PC-3 (cell line): ENCODE data around the gene CCDC92. TPM values are rescaled to one million over a fixed set of nuclear protein-coding genes. Genes with fewer than 3 reads are reported as not detected.

ENCODE experiments used
- ATAC-seq: fragments of 200-7000 bp; cut with Tn5 transposase; 2 replicates; pipeline ENCODE4 v1.9.1; 2020; ENCODE audit warnings: mild to moderate bottlenecking, moderate library complexity
- BruUV-seq: library from RNA; stranded (reverse); fragments of 400-500 nt; replicated peaks from 2 replicates; lab custom pipeline; 2021; lab: Mats Ljungman, UMichigan
- CTCF ChIA-PET: fragments of 300-600 bp; sonication (Branson Sonifier 250); formaldehyde crosslinking; loops from one replicate; lab custom pipeline; 2022; ENCODE audit warnings: antibody characterized with exemption; lab: Charles Lee
- POLR2A ChIA-PET: fragments of 300-600 bp; sonication (Branson Sonifier 250); formaldehyde crosslinking; loops from one replicate; lab custom pipeline; 2022; ENCODE audit warnings: antibody characterized with exemption; ENCODE audit not compliant: unreplicated experiment; lab: Charles Lee
- DNase-seq: peaks from one replicate; pipeline ENCODE4 v3.0.0-alpha.2; 2015
- H2AFZ ChIP-seq: fragments of 300-600 bp; sonication (generic); 2 replicates; pipeline ENCODE4 v1.6.0; 2016; ENCODE audit warnings: antibody characterized with exemption, low read length
- H3F3A ChIP-seq: fragments of 300-600 bp; sonication (generic); one replicate; pipeline ENCODE4 v1.6.0; 2017; ENCODE audit warnings: antibody characterized with exemption, low read length, control low read depth, mild to moderate bottlenecking; ENCODE audit not compliant: unreplicated experiment
- H3K27ac ChIP-seq: fragments of 300-600 bp; sonication (generic); 2 replicates; pipeline ENCODE4 v1.5.1; 2016; ENCODE audit warnings: mild to moderate bottlenecking, low read length
- H3K27me3 ChIP-seq: fragments of 300-600 bp; sonication (generic); 2 replicates; pipeline ENCODE4 v1.6.1; 2016; ENCODE audit warnings: low read length, mixed read lengths
- H3K36me3 ChIP-seq: fragments of 300-600 bp; sonication (generic); 2 replicates; pipeline ENCODE4 v1.6.1; 2016; ENCODE audit warnings: low read depth, mixed run types, low read length, mixed read lengths
- H3K4me1 ChIP-seq: fragments of 300-600 bp; sonication (generic); 2 replicates; pipeline ENCODE4 v1.5.1; 2016; ENCODE audit warnings: low read length; ENCODE audit not compliant: insufficient read depth
- H3K4me2 ChIP-seq: fragments of 300-600 bp; sonication (generic); 2 replicates; pipeline ENCODE4 v1.6.0; 2016; ENCODE audit warnings: low read length
- H3K4me3 ChIP-seq: fragments of 300-600 bp; sonication (generic); 2 replicates; pipeline ENCODE4 v1.5.1; 2016; ENCODE audit warnings: mild to moderate bottlenecking, low read length, mixed read lengths
- H3K79me2 ChIP-seq: fragments of 300-600 bp; sonication (generic); 2 replicates; pipeline ENCODE4 v1.6.1; 2017; ENCODE audit warnings: low read length, mixed read lengths
- H3K9ac ChIP-seq: fragments of 300-600 bp; sonication (generic); 2 replicates; pipeline ENCODE4 v1.6.0; 2016; ENCODE audit warnings: mild to moderate bottlenecking, low read length
- H3K9me2 ChIP-seq: fragments of 300-600 bp; sonication (generic); replicated peaks from 2 replicates; pipeline ENCODE4 v1.6.1; 2016; ENCODE audit warnings: mixed run types, low read length, mixed read lengths
- H3K9me3 ChIP-seq: fragments of 300-600 bp; sonication (generic); 2 replicates; pipeline ENCODE4 v1.6.1; 2016; ENCODE audit warnings: low read length, mixed read lengths
- H4K20me1 ChIP-seq: fragments of 300-600 bp; sonication (generic); 2 replicates; pipeline ENCODE4 v1.6.1; 2016; ENCODE audit warnings: low read length, mixed read lengths
- CTCF ChIP-seq: fragments of 300-600 bp; sonication (generic); conservative IDR thresholded peaks from 2 replicates; pipeline ENCODE4 v1.5.1; 2017; ENCODE audit warnings: antibody characterized with exemption, low read depth, mild to moderate bottlenecking, low read length
- EZH2 ChIP-seq: fragments of 300-600 bp; sonication (generic); IDR thresholded peaks from one replicate; pipeline ENCODE4 v1.6.1; 2017; ENCODE audit warnings: antibody characterized with exemption, mild to moderate bottlenecking, low read length; ENCODE audit not compliant: unreplicated experiment
- EZH2phosphoT487 ChIP-seq: fragments of 300-600 bp; sonication (generic); IDR thresholded peaks from 2 replicates; pipeline ENCODE4 v1.6.1; 2018; ENCODE audit warnings: mild to moderate bottlenecking, antibody characterized with exemption, low read length, borderline replicate concordance
- intact Hi-C: fragments of 100-400 bp; cut with micrococcal nuclease; formaldehyde crosslinking; loops from 2 replicates; pipeline ENCODE4 v1.9.0; 2023
- total RNA-seq: library from RNA; depleted of rRNA; stranded (reverse); fragments of >200 nt; gene quantifications from 2 replicates; pipeline ENCODE4 v1.2.3, GENCODE V29; 2014

Gene CCDC92
- total RNA-seq, 1 experiment from 2014 or later = 9.6 TPM

GRCh38 chr12:123979566-123979965, 6.9 kb upstream of the CCDC92 start:
- ChIA-PET CTCF (no interaction called here), POLR2A (no interaction called here)
- Histone ChIP-seq H4K20me1 (peaks cover 10% of the 10 kb centered on the region), H3K27ac (no peak overlapping the region), H3K4me1 (peaks cover 10% of the 10 kb centered on the region), H3F3A (no peaks in the 10 kb centered on the region), H3K9me3 (no peaks in the 10 kb centered on the region), H3K36me3 (peaks cover 17% of the 10 kb centered on the region; the same call in 1 of the 2 replicates), H3K4me2 (no peak overlapping the region), H2AFZ (no peak overlapping the region), H3K9ac (no peak overlapping the region), H3K4me3 (no peak overlapping the region), H3K27me3 (no peaks in the 10 kb centered on the region), H3K9me2 (no peaks in the 10 kb centered on the region), H3K79me2 (peaks cover 43% of the 10 kb centered on the region)
- DNase-seq (no peak), ATAC-seq (no peak)
- TF ChIP-seq EZH2 = no peak
- TF ChIP-seq EZH2phosphoT487 = no peak
- TF ChIP-seq CTCF = no peak
- BruUV-seq = no TSS peak
- intact Hi-C loops = no loop called here

- no peak for DNase-seq
- H3K9me2 ChIP-seq = no peaks in the 10 kb centered on the region
- BruUV-seq = no TSS peak
- CTCF ChIA-PET = no interaction called here
- peaks cover 12% of the 10 kb centered on the region for H3K4me1 ChIP-seq
- intact Hi-C loops = no loop called here
- H3F3A ChIP-seq = no peaks in the 10 kb centered on the region
- no peak overlapping the region for H2AFZ ChIP-seq
- H3K27ac ChIP-seq = no peak overlapping the region
- H3K9ac ChIP-seq = no peak overlapping the region
- peaks cover 11% of the 10 kb centered on the region for H4K20me1 ChIP-seq
- TF ChIP-seq CTCF (no peak), EZH2 (no peak)
- peaks cover 50% of the 10 kb centered on the region for H3K79me2 ChIP-seq
- POLR2A ChIA-PET = no interaction called here
- H3K4me2 ChIP-seq = no peak overlapping the region
- peaks cover 17% of the 10 kb centered on the region; the same call in 1 of the 2 replicates for H3K36me3 ChIP-seq
- no peak overlapping the region for H3K4me3 ChIP-seq
- no peaks in the 10 kb centered on the region for H3K9me3 ChIP-seq
- no peak for ATAC-seq
- H3K27me3 ChIP-seq = no peaks in the 10 kb centered on the region
Measured at GRCh38 chr12:123976227-123976826, 3.7 kb upstream of the CCDC92 start.

- DNase-seq = peak; percentile 53
- Histone ChIP-seq H3K4me2 (peak overlapping the region; percentile 90), H4K20me1 (peaks cover 15% of the 10 kb centered on the region), H3K4me1 (peaks cover 34% of the 10 kb centered on the region), H2AFZ (peak overlapping the region; percentile 61), H3K36me3 (peaks cover 14% of the 10 kb centered on the region; the same call in 1 of the 2 replicates), H3K79me2 (peaks cover 60% of the 10 kb centered on the region), H3K4me3 (peak overlapping the region; percentile 85), H3F3A (peaks cover 4% of the 10 kb centered on the region), H3K9ac (peak overlapping the region; percentile 57), H3K27me3 (no peaks in the 10 kb centered on the region), H3K27ac (no peak overlapping the region), H3K9me2 (no peaks in the 10 kb centered on the region), H3K9me3 (no peaks in the 10 kb centered on the region)
- no TSS peak for BruUV-seq
- intact Hi-C loops = loop anchor here (1.0 kb wide), 1 partner anchor 68 kb away; no protein-coding TSS in a partner anchor
- peak; percentile 3 for ATAC-seq
- CTCF ChIA-PET = no interaction called here
- TF ChIP-seq EZH2phosphoT487 (no peak), EZH2 (no peak), CTCF (no peak)
- POLR2A ChIA-PET = interaction anchor here (0.6 kb wide), 1 partner anchor 303 kb away, joined by 4 read pairs; no protein-coding TSS in a partner anchor
Measured at GRCh38 chr12:123973552-123974341, 1.1 kb upstream of the CCDC92 start.
